Measurements from ENCODE around the gene FLRT1. TPM values are rescaled to one million over a fixed set of nuclear protein-coding genes. Genes with fewer than 3 reads are reported as not detected.

Gene FLRT1
- total RNA-seq, 1 experiment from 2014 or later, result 0.31 TPM

- no peak overlapping the region for H3T11ph ChIP-seq (ENCODE audit: low read length)
- H4K91ac ChIP-seq (ENCODE audit: insufficient read length, low read depth, low read length), result no peak overlapping the region
- peak overlapping the region; percentile 29 for H3K4me2 ChIP-seq (ENCODE audit: insufficient read depth, insufficient read length, low read length)
- H3K79me2 ChIP-seq (ENCODE audit: insufficient read depth, low read length), result no peaks in the 10 kb centered on the region
- no peak overlapping the region for H2AFZ ChIP-seq (ENCODE audit: low read length)
- WGBS (ENCODE audit: extremely low coverage, insufficient read length, low lambda C conversion rate), result no CpG with 5 or more reads among the region's 54 CpGs
- no peak overlapping the region for H4K5ac ChIP-seq (ENCODE audit: insufficient read length, low read depth, low read length)
- peaks cover 28% of the 10 kb centered on the region for H3K27me3 Mint-ChIP-seq (ENCODE audit: low read depth)
- H2BK5ac ChIP-seq (ENCODE audit: insufficient read length, low read length), result no peak overlapping the region
- H3K9me3 ChIP-seq (ENCODE audit: control insufficient read depth, low read depth, low read length), result no peaks in the 10 kb centered on the region
- H3K36me3 Mint-ChIP-seq (ENCODE audit: insufficient read depth in 1 of 3, low read depth in 3 of 3), result peaks cover 17 to 44% (median 41%) of the 10 kb centered on the region in 3 experiments
- H3K23ac ChIP-seq (ENCODE audit: insufficient read length, low read depth, low read length), result no peak overlapping the region
- no peak overlapping the region for H3K18ac ChIP-seq (ENCODE audit: insufficient read length, low read depth, low read length)
- no peak overlapping the region for H3K9ac ChIP-seq (ENCODE audit: extremely low read depth, insufficient read length, low read length)
- H4K8ac ChIP-seq (replicated peaks; ENCODE audit: insufficient read length, low read depth, low read length), result no peak overlapping the region
- H3K27me3 ChIP-seq (ENCODE audit: insufficient read depth, low read length), result peaks cover 3% of the 10 kb centered on the region; the same call in 1 of the 2 replicates
- H3K4me1 ChIP-seq (ENCODE audit: insufficient read depth, low read length), result no peaks in the 10 kb centered on the region
- H2AK5ac ChIP-seq (ENCODE audit: insufficient read length, low read length), result no peak overlapping the region
- no peak overlapping the region for H3K14ac ChIP-seq (ENCODE audit: insufficient read depth, low read length)
- peak overlapping the region; percentile 54 to 72 for H3K4me3 Mint-ChIP-seq
- peak; percentile 41; the same call in 2 of the 3 replicates for TF ChIP-seq CTCF (conservative IDR thresholded peaks at IDR 0.05)
- no peak overlapping the region for H2BK15ac ChIP-seq (ENCODE audit: low read depth, low read length)
- DNase-seq, result peak; percentile 81
- no peak overlapping the region for H3K27ac ChIP-seq (ENCODE audit: insufficient read length, low read depth, low read length)
- H2BK12ac ChIP-seq (ENCODE audit: insufficient read length, low read depth, low read length), result no peak overlapping the region
- peaks cover 11% of the 10 kb centered on the region for H3K23me2 ChIP-seq (ENCODE audit: insufficient read length, low read depth, low read length, poor library complexity, severe bottlenecking)
- H3K4me1 Mint-ChIP-seq, result peaks cover 7 to 13% of the 10 kb centered on the region in 2 experiments
- H2BK20ac ChIP-seq (ENCODE audit: low read depth, low read length, poor library complexity, severe bottlenecking), result no peak overlapping the region
- H4K20me1 ChIP-seq (ENCODE audit: control insufficient read depth, insufficient read depth, insufficient read length), result no peaks in the 10 kb centered on the region
- no peaks in the 10 kb centered on the region for H3K79me1 ChIP-seq (ENCODE audit: insufficient read depth, low read depth, low read length, poor library complexity, severe bottlenecking)
- H3K4ac ChIP-seq (ENCODE audit: low read depth, low read length), result no peak overlapping the region
- no peak overlapping the region for H2BK120ac ChIP-seq (ENCODE audit: low read depth, low read length, poor library complexity, severe bottlenecking)
- no peaks in the 10 kb centered on the region for H3K9me3 Mint-ChIP-seq
- peak overlapping the region in 1 of 3 experiments; percentile 81; a peak in 3 of 7 replicates for H3K27ac Mint-ChIP-seq
- no peak overlapping the region for H3K56ac ChIP-seq (ENCODE audit: insufficient read length, low read depth, low read length)
These were observed 37.0 kb upstream of the FLRT1 start for GRCh38 chr11:63998558-63999348.

Measured in H9 (cell line).